ENCODE results near the gene MEF2C.

Gene MEF2C

DNA sequence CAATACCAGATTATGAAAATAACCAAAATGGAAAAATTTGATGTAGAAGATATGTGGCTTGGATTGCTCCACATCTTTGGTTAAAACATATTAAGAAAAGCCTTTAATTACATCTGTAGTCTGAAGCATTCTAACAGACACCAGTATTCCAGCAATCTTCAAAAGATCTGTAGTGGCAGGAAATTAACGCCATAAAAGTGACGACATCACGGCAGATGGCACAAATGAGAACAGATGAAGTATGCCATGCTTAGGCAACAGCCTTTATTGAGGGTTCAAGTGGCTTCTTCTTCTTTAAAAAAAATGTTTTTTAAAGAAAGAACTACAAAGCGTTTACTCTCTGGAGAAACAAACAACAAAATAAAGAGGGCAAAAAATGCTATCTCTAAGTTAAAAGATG lies 164.2 kb downstream of the MEF2C start:
- TF ChIP-seq, protein P1, sequence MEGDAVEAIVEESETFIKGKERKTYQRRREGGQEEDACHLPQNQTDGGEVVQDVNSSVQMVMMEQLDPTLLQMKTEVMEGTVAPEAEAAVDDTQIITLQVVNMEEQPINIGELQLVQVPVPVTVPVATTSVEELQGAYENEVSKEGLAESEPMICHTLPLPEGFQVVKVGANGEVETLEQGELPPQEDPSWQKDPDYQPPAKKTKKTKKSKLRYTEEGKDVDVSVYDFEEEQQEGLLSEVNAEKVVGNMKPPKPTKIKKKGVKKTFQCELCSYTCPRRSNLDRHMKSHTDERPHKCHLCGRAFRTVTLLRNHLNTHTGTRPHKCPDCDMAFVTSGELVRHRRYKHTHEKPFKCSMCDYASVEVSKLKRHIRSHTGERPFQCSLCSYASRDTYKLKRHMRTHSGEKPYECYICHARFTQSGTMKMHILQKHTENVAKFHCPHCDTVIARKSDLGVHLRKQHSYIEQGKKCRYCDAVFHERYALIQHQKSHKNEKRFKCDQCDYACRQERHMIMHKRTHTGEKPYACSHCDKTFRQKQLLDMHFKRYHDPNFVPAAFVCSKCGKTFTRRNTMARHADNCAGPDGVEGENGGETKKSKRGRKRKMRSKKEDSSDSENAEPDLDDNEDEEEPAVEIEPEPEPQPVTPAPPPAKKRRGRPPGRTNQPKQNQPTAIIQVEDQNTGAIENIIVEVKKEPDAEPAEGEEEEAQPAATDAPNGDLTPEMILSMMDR (IDR thresholded peaks at IDR 0.05; ENCODE audit: control insufficient read depth, extremely low read depth, insufficient read depth): no peak
- H3K4me3 ChIP-seq (ENCODE audit: low read depth, low read length): no peak overlapping the region
- no peak for DNase-seq (ENCODE audit: low read depth)

DNA sequence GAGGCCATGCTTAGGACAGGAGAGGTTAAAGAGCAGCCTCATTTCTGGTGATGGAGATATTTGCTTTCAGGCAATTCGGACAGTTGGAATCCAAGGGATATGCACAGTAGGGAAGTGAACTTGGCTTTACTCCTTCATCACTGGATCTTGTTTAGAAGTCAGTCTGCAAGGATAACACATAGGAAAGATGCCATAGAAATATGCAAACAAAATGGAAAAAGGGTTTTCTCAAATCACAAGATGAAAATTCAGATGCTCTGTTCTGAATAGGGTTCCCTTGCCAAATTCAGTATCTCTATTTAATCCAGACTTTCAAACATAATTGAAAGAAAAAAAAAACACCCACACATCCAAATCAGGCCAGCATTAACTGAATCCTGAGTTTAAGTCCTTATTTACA lies 166.9 kb downstream of the MEF2C start:
- no peak for DNase-seq (ENCODE audit: low read depth)
- TF ChIP-seq, protein P1 (IDR thresholded peaks at IDR 0.05; ENCODE audit: control insufficient read depth, extremely low read depth, insufficient read depth): no peak
- no peak overlapping the region for H3K4me3 ChIP-seq (ENCODE audit: low read depth, low read length)

DNA sequence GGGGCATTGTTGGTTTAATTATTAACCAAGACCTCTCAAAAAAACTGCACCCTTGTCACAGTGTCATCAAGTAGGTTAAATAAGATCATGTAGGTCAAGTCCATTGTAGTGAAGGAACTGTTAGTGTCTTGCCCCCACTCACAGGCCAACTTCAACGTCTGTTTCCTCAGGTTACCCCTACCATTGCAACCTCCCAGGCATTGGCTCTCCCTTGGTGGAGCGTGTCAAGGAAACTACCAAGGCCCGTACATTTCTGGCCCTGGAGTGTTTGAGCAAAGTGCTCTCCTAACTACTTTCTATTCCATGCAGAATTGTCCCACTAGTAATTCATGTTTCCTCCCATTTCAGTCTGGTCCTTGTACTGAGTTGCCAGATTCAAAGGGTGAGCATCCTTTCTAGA lies 167.5 kb downstream of the MEF2C start:
- no peak overlapping the region for H3K4me3 ChIP-seq (ENCODE audit: low read depth, low read length)
- TF ChIP-seq, protein P1 (IDR thresholded peaks at IDR 0.05; ENCODE audit: control insufficient read depth, extremely low read depth, insufficient read depth): no peak
- no peak for DNase-seq (ENCODE audit: low read depth)

DNA sequence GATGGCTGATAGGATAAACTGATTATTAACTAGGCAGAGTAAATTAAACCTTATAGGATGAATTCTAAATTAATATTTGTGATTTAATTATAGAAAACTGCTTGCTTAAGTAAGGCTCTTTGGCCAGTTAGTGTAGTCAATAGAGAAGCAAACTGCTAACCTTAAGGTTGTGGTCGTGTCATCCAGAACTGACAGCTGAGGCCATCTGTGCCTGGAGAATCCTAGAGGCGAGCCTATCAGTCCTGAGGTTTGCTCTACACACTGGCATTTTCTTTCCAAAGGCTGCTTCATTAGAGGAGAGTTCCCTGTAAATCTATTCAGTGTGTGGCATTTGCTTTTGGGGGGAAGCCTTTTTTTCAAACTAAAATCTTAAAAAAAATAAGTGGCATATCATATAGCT lies 169.2 kb downstream of the MEF2C start:
- no peak for DNase-seq (ENCODE audit: low read depth)
- no peak overlapping the region for H3K4me3 ChIP-seq (ENCODE audit: low read depth, low read length)
- TF ChIP-seq, protein P1 (IDR thresholded peaks at IDR 0.05; ENCODE audit: control insufficient read depth, extremely low read depth, insufficient read depth): no peak

DNA sequence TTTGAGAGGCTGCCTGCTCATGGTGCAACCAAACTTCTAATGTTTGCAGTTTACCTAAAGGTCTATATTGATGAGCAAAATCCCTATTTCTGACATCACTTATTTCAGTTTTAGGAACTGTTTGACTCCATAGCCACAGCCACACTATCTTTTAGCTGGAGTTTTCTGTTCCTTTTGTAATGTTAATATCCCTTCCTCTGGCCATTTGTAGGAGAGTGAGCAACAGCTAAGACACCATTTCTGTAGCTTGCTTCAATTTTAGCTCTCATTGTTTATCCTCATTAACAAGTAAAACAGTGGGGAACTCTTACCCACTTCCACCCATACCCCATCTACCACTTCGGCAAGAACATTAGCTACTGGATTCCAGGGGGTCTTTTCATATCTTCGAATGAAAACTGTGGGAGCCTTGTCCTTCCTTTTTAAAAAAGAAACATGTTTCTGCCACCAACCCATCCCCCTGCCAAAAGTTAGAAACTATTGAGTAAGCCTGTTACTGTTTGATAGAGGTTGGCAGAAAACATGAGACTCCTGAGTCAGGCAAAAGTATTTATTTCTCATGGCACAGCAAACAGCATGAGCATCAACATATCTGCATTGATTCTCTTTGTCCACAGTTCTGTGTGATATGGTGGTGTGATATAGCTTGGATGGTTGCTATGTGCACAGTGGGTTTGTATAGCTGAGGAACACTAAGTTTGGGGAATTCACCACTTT lies 174.1 kb downstream of the MEF2C start:
- DNase-seq (ENCODE audit: low read depth): no peak
- H3K4me3 ChIP-seq (ENCODE audit: low read depth, low read length): no peak overlapping the region
- TF ChIP-seq, protein P1 (IDR thresholded peaks at IDR 0.05; ENCODE audit: control insufficient read depth, extremely low read depth, insufficient read depth): no peak

DNA sequence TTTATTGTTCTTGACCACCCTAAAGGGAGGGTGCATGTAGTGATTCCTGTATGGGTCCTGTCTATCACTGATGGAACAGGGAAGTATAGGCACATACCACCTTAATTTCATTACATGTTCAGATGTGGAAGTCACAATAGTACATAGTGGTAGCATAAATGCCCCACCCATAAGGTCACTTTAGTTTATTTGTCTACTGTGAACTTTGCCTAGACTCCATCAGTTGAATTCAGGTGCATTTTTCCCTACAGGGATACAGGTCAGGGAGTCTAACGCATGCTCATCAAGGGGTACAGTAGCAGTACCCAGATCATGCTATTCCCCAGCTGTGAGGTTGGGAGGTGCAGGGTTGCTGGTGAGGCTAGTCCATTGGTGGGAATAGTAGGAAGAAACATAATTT lies 175.0 kb downstream of the MEF2C start:
- TF ChIP-seq, protein P1 (IDR thresholded peaks at IDR 0.05; ENCODE audit: control insufficient read depth, extremely low read depth, insufficient read depth): no peak
- no peak for DNase-seq (ENCODE audit: low read depth)
- no peak overlapping the region for H3K4me3 ChIP-seq (ENCODE audit: low read depth, low read length)

Data from LNCaP clone FGC (cell line).